Natural killer cell treated with Interleukin-12 subunit alpha and Interleukin-12 subunit beta and Interleukin-15 and Interleukin-18, amount 100 ng/mL, for 72 hours (primary cell): Measurements from ENCODE around the gene MYOM3. TPM values are rescaled to one million over a fixed set of nuclear protein-coding genes. Genes with fewer than 3 reads are reported as not detected.

Experiments
- ATAC-seq, 2 donors: fragments of 150-1000 bp; cut with Tn5 transposase in 1 of 2; sonication (Bioruptor Pico), chemical (Tn5 transposase) in 1 of 2; 2 replicates each; pipeline ENCODE4 v1.10.0; 2021
- DNase-seq: peaks from one replicate; pipeline ENCODE4 v3.0.0; 2022; ENCODE audit warnings: low spot score
- H3K27ac Mint-ChIP-seq, 2 donors: 1 replicate in 1 of 2; 2 replicates in 1 of 2; pipeline ENCODE4 v1.8.0; 2022; ENCODE audit warnings: mixed read lengths in 2 of 2, mild to moderate bottlenecking in 1 of 2, moderate library complexity in 1 of 2
- H3K27me3 Mint-ChIP-seq, 2 donors: 1 replicate in 1 of 2; 2 replicates in 1 of 2; pipeline ENCODE4 v1.8.0; 2022; ENCODE audit warnings: mixed read lengths in 2 of 2
- H3K36me3 Mint-ChIP-seq: one replicate; pipeline ENCODE4 v1.8.0; 2022; ENCODE audit warnings: mixed read lengths
- H3K4me1 Mint-ChIP-seq, 2 donors: 1 replicate in 1 of 2; 2 replicates in 1 of 2; pipeline ENCODE4 v1.8.0; 2022; ENCODE audit warnings: low read depth in 2 of 2, mixed read lengths in 2 of 2, mild to moderate bottlenecking in 1 of 2
- H3K4me3 Mint-ChIP-seq: one replicate; pipeline ENCODE4 v1.8.0; 2022; ENCODE audit warnings: mixed read lengths
- H3K9me3 Mint-ChIP-seq: 2 replicates; pipeline ENCODE4 v1.8.0; 2022; ENCODE audit warnings: mixed read lengths
- total RNA-seq, 2 donors: library from RNA; stranded (reverse); gene quantifications; one replicate each; pipeline ENCODE4 v1.2.3, GENCODE V29; 2022

MYOM3 gene
- total RNA-seq, 2 donors from 2014 or later = not detected

DNA sequence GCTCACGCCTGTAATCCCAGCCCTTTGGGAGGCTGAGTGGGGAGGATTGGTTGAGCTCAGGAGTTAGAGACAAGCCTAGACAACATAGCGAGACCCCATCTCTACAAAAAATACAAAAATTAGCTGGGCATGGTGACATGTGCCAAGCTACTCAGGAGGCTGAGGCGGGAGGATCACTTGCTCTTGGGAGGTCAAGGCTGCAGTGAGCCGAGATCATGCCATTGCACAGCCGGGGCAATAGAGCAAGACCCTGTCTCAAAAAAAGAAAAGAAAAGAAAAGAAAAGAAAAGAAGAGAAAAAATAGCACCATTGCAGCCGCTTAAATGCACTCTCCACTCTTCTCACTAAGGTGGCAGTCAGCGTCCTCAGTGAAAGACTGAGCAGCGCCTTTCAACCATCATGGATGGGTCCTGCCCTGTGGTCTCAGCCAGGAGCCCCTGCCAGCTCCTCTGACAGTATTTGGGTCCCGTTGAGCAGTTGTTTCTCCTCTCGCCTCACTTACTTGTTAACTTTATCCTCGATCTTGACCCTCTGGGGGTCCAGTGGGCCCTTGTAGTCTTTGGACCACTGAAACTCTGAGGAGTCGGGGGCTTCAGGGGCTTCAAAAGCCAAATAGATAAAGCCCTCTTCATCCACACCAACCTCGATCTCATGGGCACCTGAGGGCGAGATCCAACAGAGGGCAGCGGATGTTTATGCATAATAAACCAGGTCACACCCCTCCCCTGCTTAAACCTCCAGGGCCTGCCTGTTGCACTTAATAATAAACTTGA is 36.9 kb downstream of the MYOM3 start:
- Mint-ChIP-seq H3K27ac (no peak overlapping the region), H3K4me3 (no peak overlapping the region), H3K27me3 (peaks cover 0 to 2% of the 10 kb centered on the region in 2 donors), H3K36me3 (no peaks in the 10 kb centered on the region), H3K9me3 (no peaks in the 10 kb centered on the region), H3K4me1 (no peaks in the 10 kb centered on the region)
- ATAC-seq = no peak
- DNase-seq = no peak

GRCh38 chr1:24074196-24074595 is 37.7 kb downstream of the MYOM3 start:
- H3K27me3 Mint-ChIP-seq = peaks cover 0 to 2% of the 10 kb centered on the region in 2 donors
- DNase-seq = no peak
- no peak overlapping the region for H3K27ac Mint-ChIP-seq
- no peak overlapping the region for H3K4me3 Mint-ChIP-seq
- H3K4me1 Mint-ChIP-seq = no peaks in the 10 kb centered on the region
- H3K9me3 Mint-ChIP-seq = no peaks in the 10 kb centered on the region
- no peaks in the 10 kb centered on the region for H3K36me3 Mint-ChIP-seq
- ATAC-seq = no peak

DNA sequence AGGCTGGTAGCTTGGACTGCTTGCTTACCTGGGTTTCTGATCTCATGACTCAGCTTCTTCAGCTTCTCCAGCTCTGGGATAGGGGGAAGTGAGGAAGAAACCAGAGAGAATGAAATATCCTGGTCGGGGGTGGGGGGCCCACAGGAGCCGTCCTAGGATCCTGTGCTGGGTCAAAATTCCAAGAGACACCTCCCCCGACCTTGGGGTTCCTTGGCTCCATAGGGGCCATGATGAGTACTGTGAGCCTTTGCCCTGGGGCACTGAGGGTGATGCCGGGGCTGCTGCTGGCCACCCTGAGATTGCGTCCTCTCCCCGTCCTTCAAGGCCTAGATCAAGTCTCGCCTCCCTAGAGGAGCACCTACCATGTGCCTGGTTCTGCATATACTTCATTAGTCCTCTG is 40.0 kb downstream of the MYOM3 start:
- H3K27me3 Mint-ChIP-seq = peaks cover 0 to 5% of the 10 kb centered on the region in 2 donors
- H3K9me3 Mint-ChIP-seq = no peaks in the 10 kb centered on the region
- DNase-seq (no peak), ATAC-seq (no peak)
- H3K27ac Mint-ChIP-seq = no peak overlapping the region
- H3K4me3 Mint-ChIP-seq = no peak overlapping the region
- no peaks in the 10 kb centered on the region for H3K36me3 Mint-ChIP-seq
- no peaks in the 10 kb centered on the region for H3K4me1 Mint-ChIP-seq

DNA sequence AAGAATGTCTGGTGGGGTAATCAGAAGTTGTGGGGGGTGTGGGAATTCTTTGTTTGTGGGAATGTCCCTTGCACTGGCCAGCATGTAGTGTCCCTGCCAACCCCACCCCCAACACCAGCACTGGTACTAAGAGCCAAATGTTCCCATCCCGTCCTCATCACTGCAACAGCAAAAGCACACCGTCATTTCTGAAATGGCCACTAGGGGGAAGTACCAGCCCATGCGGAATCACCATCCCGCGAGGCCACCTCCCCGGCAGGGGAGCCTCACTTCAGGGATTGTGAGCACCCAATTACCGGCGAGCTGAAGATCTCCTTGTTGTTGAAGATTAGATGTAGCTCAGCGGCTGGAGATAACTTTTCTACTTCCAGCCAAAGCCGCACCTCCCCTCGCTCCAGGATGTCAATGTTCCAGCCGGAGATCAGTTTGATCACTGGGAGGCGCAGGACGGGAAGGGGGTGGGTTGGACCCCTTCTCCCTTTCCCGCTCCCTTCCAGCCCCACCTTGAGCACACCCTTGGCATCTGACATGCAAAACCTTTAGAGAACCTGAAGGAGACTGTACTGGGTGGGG is 41.0 kb downstream of the MYOM3 start:
- no peaks in the 10 kb centered on the region for H3K36me3 Mint-ChIP-seq
- no peaks in the 10 kb centered on the region for H3K4me1 Mint-ChIP-seq
- DNase-seq = no peak
- peaks cover 0 to 5% of the 10 kb centered on the region in 2 donors for H3K27me3 Mint-ChIP-seq
- no peak overlapping the region for H3K27ac Mint-ChIP-seq
- no peaks in the 10 kb centered on the region for H3K9me3 Mint-ChIP-seq
- no peak overlapping the region for H3K4me3 Mint-ChIP-seq
- ATAC-seq = peak; percentile 53 to 68

DNA sequence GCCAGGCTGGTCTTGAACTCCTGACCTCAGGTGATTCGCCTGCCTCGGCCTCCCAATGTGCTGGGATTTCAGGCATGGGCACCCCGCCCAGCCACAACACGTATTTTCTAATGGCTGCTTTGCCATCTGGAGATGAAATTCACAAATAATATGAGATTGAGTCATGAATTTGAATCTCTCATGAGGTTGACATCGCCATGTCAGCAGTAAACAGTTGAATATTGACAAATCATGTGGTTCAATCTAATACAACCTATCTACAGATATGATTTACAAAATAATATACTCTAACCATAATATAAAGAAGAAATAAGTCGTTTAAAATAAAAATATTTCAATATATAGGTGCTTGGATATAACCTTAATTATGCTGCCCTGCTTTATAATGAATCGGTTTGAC is 42.1 kb downstream of the MYOM3 start:
- peaks cover 0 to 5% of the 10 kb centered on the region in 2 donors for H3K27me3 Mint-ChIP-seq
- no peaks in the 10 kb centered on the region for H3K4me1 Mint-ChIP-seq
- H3K4me3 Mint-ChIP-seq = no peak overlapping the region
- ATAC-seq (no peak), DNase-seq (no peak)
- no peaks in the 10 kb centered on the region for H3K36me3 Mint-ChIP-seq
- no peak overlapping the region for H3K27ac Mint-ChIP-seq
- H3K9me3 Mint-ChIP-seq = no peaks in the 10 kb centered on the region

DNA sequence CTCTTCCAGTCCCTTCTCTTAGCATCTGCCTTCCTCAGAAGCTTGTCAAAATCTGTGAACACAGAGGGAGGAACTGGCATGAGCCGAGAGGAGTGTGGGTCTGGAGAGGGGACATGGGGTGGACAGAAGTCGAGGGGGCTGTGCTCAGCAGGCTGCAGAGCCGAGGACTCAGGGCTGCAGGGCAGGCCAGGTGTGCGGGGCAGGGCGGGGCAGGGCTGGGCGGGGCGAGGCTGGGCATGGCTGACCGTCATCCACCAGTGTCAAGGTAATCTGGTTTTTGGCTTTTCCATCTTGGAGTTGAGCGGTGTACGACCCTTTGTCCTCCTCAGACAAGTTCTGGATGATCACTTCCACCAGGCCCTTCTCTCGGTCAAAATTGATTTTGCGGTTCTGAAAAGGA is 44.0 kb downstream of the MYOM3 start:
- Mint-ChIP-seq H3K36me3 (no peaks in the 10 kb centered on the region), H3K27ac (no peak overlapping the region), H3K4me1 (no peaks in the 10 kb centered on the region), H3K9me3 (no peaks in the 10 kb centered on the region), H3K27me3 (peaks cover 0 to 5% of the 10 kb centered on the region in 2 donors), H3K4me3 (no peak overlapping the region)
- ATAC-seq (no peak), DNase-seq (no peak)

- H3K27me3 Mint-ChIP-seq = peaks cover 0 to 10% of the 10 kb centered on the region in 2 donors
- H3K36me3 Mint-ChIP-seq = no peaks in the 10 kb centered on the region
- H3K27ac Mint-ChIP-seq = no peak overlapping the region
- ATAC-seq = no peak
- H3K4me3 Mint-ChIP-seq = no peak overlapping the region
- no peak for DNase-seq
- no peaks in the 10 kb centered on the region for H3K9me3 Mint-ChIP-seq
- no peaks in the 10 kb centered on the region for H3K4me1 Mint-ChIP-seq
These were observed 46.6 kb downstream of the MYOM3 start for GRCh38 chr1:24065304-24065703.

DNA sequence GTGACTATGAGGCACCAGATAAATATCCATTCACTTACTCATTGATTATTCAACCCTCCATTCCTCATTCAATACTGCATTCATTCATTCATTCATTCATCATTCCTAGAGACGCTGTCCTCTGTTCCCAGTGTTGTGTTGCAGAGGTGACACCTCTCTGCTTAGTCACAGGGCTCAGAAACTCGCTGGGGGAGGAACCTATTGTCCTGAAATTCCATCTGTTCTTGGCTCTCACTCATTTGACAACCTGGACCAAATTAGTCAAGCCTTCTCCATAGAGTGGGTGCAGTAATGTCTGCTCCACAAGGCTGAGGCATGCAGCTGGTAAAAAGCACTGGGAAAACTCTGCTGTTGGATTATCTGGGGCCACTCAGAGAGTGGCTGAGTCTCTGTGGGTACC is 49.7 kb downstream of the MYOM3 start:
- DNase-seq (no peak), ATAC-seq (no peak)
- Mint-ChIP-seq H3K27ac (no peak overlapping the region), H3K36me3 (no peaks in the 10 kb centered on the region), H3K4me3 (no peak overlapping the region), H3K27me3 (peaks cover 0 to 8% of the 10 kb centered on the region in 2 donors), H3K9me3 (no peaks in the 10 kb centered on the region), H3K4me1 (no peaks in the 10 kb centered on the region)

GRCh38 chr1:24060482-24060881 is 51.5 kb downstream of the MYOM3 start:
- Mint-ChIP-seq H3K27ac (no peak overlapping the region), H3K36me3 (no peaks in the 10 kb centered on the region), H3K9me3 (no peaks in the 10 kb centered on the region), H3K4me3 (no peak overlapping the region), H3K4me1 (no peaks in the 10 kb centered on the region), H3K27me3 (peaks cover 0 to 8% of the 10 kb centered on the region in 2 donors)
- ATAC-seq (no peak), DNase-seq (no peak)

DNA sequence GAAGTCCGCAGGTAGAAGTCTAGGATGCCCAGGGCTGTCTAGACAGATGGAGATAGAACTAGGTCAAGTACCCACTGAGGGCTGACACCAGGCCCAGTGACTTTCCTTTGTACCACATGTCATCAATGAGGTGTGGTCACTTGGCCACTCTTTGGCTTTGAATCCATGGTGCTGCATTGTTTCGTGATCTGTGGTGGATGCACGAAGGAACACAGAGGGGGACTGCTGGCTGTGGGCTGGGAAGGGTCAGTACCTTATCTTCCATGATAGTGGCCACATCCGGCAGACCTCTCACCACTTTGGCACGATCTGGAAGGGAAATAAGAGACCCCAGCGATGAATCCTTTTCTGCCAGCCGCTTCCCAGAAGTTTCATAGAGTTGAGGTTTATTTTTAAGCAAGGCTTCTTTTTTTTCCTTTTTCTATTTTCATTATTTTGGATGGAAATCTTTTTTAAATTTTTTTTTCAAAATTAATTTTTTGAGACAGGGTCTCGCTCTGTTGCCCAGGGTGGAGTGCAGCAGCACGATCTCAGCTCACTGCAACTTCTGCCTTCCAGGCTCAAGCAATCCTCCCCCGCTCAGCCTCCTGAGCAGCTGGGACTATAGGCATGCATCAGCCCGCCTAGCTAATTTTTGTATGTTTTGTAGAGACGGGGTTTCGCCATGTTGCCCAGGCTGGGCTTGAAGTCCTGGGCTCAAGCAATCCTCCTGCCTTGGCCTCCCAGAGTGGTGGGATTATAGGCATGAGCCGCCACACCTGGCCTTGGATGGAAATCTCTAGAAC is 53.1 kb downstream of the MYOM3 start:
- no peaks in the 10 kb centered on the region for H3K9me3 Mint-ChIP-seq
- H3K27ac Mint-ChIP-seq = no peak overlapping the region
- DNase-seq = no peak
- no peak for ATAC-seq
- no peaks in the 10 kb centered on the region for H3K4me1 Mint-ChIP-seq
- no peak overlapping the region for H3K4me3 Mint-ChIP-seq
- peaks cover 0 to 8% of the 10 kb centered on the region in 2 donors for H3K27me3 Mint-ChIP-seq
- no peaks in the 10 kb centered on the region for H3K36me3 Mint-ChIP-seq

GRCh38 chr1:24057171-24057570 is 54.8 kb downstream of the MYOM3 start:
- DNase-seq (no peak), ATAC-seq (peak in 1 of 2 donors; percentile 11)
- no peaks in the 10 kb centered on the region for H3K4me1 Mint-ChIP-seq
- H3K36me3 Mint-ChIP-seq = no peaks in the 10 kb centered on the region
- no peaks in the 10 kb centered on the region for H3K9me3 Mint-ChIP-seq
- H3K27me3 Mint-ChIP-seq = peaks cover 0 to 2% of the 10 kb centered on the region in 2 donors
- no peak overlapping the region for H3K27ac Mint-ChIP-seq
- no peak overlapping the region for H3K4me3 Mint-ChIP-seq

GRCh38 chr1:24055681-24056080 is 56.3 kb downstream of the MYOM3 start:
- H3K4me3 Mint-ChIP-seq = no peak overlapping the region
- ATAC-seq (no peak), DNase-seq (no peak)
- H3K27ac Mint-ChIP-seq = no peak overlapping the region
- no peaks in the 10 kb centered on the region for H3K4me1 Mint-ChIP-seq
- H3K9me3 Mint-ChIP-seq = no peaks in the 10 kb centered on the region
- no peaks in the 10 kb centered on the region for H3K27me3 Mint-ChIP-seq
- no peaks in the 10 kb centered on the region for H3K36me3 Mint-ChIP-seq

DNA sequence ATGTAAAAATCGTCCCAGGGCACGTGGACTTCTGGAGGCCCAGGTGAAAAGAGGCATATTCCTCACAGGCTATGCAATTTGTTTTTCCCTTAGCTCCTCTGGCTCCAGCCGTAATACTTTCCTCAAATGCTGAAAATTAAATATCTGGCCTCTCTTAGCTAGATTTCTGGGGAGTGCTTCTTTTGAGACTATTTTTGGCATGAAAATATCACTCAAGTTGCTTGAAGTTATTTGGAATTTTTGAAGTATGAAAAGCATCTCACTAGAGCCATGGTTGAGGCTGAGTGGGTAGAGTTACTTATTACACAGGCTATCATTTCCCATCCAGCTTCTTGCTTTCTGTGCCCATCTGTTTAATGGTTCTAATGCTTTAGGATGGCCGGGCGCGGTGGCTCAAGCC is 59.7 kb downstream of the MYOM3 start:
- Mint-ChIP-seq H3K36me3 (no peaks in the 10 kb centered on the region), H3K27ac (no peak overlapping the region), H3K27me3 (peaks cover 0 to 2% of the 10 kb centered on the region in 2 donors), H3K4me3 (no peak overlapping the region), H3K4me1 (no peaks in the 10 kb centered on the region), H3K9me3 (no peaks in the 10 kb centered on the region)
- ATAC-seq = no peak
- DNase-seq = no peak
